GM18951 (cell line): ENCODE data around the gene ANP32B.
"Not testable (repeated sequence)": the region's sequence is repeated elsewhere in the genome, so short reads cannot be mapped to it uniquely, and the experiment has no call there.

ENCODE experiments used
- POLR2A ChIP-seq: IDR thresholded peaks from 4 replicates; pipeline ENCODE4 v1.6.1; 2011; ENCODE audit warnings: mild to moderate bottlenecking; ENCODE audit not compliant: insufficient read length, insufficient read depth; ENCODE audit errors: extremely low read depth
- in situ Hi-C: fragments of 300-500 bp; cut with MboI; formaldehyde crosslinking; loops from one replicate; pipeline ENCODE4 v1.12.0; 2022; ENCODE audit warnings: low sequenced_read_pairs, mixed read lengths, inconsistent platforms; ENCODE audit not compliant: unreplicated experiment

ANP32B gene

DNA sequence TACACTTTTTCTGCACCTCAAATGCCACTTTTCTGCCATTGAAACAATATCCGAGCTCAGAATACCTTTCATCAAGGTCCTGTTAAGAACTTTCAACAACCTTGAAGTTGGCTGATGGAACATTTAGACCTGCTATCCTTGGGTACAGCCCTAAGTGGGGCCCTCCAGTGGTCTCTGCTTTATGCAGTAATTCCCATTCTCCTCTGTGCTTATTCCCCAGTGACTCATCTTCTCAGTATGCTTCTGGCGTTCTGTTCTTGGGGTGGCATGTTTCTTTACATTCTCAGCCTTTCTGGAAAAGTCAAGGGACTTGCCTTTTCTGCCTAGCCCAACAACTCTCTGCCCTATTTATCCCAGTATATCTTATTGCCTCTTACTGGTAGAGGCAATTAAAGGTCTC lies 7.1 kb downstream of the ANP32B start:
- TF ChIP-seq POLR2A, result no peak
- in situ Hi-C loops, result no loop called here

GRCh38 chr9:97991818-97992217 lies 8.7 kb downstream of the ANP32B start:
- TF ChIP-seq POLR2A, result no peak
- in situ Hi-C loops, result no loop called here

DNA sequence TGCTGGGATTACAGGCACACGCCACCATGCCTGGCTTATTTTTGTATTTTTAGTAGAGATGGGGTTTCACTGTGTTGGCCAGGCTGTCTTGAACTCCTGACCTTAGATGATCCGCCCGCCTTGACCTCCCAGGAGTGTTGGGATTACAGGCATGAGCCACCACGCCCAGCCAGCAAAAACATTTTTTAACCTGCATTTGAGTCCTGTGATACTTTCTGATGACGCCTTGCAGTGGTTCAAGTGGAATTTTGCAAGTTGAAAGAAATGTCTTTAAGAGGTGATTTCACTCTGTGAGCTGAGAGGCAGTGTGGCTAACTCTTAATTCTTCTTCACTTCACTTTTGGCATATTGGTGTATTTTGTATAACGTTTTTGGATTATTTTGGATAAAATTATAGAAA lies 9.1 kb downstream of the ANP32B start:
- in situ Hi-C loops, result no loop called here

GRCh38 chr9:97993000-97993399 lies 9.9 kb downstream of the ANP32B start:
- TF ChIP-seq POLR2A, result no peak
- in situ Hi-C loops, result no loop called here

More for the DNA sequence above, 9.1 kb downstream of the ANP32B start:
- TF ChIP-seq POLR2A, result no peak

DNA sequence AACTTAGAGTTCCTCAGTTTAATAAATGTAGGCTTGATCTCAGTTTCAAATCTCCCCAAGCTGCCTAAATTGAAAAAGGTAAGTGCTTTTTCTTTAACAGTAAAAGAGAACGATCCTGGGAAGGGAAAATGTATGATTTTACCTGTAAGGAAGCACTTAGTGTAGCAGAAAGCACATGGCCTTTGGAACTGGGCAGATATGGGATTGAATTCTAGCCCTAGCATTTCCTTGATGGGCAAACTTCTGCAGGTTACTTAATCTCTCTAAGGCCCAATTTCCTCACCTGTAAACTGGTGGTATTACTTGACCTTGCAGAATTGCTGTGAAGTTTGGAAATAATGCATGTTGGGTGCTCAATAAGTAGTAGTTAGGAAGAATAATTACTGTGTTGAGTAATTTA lies 11.6 kb downstream of the ANP32B start:
- TF ChIP-seq POLR2A, result no peak

DNA sequence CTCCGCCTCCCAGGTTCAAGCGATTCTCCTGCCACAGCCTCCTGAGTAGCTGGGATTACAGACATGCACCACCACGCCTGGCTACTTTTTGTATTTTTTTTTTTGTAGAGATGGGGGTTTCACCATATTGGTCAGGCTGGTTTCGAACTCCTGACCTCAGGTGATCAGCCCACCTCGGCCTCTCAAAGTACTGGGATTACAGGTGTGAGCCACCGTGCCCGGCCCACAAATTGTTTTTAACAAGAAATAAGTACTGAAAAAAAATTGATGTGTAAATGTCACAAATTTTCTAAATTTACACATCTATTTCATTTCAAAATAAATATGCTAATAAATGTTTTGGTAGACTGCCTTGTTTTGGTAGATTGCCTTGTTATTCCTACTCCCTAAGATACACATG lies 13.5 kb downstream of the ANP32B start:
- in situ Hi-C loops, result not testable (repeated sequence)

More for the DNA sequence above, 11.6 kb downstream of the ANP32B start:
- in situ Hi-C loops, result no loop called here

- in situ Hi-C loops, result no loop called here
- TF ChIP-seq POLR2A, result no peak
Observed at GRCh38 chr9:97997330-97998276, 14.5 kb downstream of the ANP32B start.

DNA sequence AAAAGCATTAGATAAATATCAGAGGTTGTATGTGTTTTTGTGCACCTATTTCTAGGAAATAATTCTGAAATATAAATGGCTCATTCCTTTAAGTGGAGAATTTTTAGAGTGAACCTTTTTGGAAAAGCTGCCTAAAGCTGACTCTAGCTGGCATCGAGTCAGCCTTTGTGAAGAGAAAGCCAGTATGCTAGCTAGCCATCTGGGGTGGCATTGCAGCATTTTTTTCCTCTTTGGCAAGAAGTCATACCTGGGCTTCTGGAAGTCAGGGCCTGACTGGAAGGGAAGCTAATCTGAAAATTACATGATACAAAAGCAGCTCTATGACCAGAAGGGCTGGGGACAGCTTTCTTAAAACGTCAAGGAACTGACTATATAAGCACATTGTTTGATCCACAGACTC lies 19.7 kb downstream of the ANP32B start:
- TF ChIP-seq POLR2A, result no peak
- in situ Hi-C loops, result no loop called here

DNA sequence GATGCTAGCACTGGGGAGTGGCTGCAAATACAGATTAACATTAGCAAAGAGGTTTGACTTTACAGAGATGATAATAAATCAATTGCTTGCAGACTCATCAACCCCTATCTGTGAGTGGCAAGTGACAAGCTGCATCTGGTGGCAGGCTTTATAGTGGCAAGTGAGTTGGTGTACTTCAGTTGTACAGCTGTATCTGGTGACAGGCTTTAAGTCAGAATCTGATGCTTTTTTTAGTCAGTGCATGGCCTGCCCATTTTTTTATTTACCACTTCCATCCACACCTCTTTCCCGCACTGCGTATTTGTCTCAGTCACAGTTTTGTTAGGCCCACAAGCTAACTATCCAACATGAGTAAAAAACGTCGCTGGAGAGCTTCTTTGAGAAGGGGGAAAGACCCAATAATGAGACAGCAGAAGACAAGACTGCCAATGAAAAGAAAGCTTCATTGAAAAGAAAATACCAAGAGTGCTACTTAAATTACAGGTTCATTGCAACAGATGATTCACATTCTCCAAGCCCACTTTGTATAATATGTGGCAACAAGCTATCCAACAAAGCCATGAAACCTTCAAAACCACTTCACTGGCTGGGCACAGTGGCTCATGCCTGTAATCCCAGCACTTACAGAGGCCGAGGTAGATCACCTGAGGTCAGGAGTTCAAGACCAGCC lies 23.1 kb downstream of the ANP32B start:
- in situ Hi-C loops, result no loop called here
- no peak for TF ChIP-seq POLR2A

- in situ Hi-C loops, result no loop called here
- no peak for TF ChIP-seq POLR2A
Observed at GRCh38 chr9:98007251-98007928, 24.2 kb downstream of the ANP32B start.

GRCh38 chr9:98008764-98009163 lies 25.6 kb downstream of the ANP32B start:
- no peak for TF ChIP-seq POLR2A
- in situ Hi-C loops, result no loop called here

DNA sequence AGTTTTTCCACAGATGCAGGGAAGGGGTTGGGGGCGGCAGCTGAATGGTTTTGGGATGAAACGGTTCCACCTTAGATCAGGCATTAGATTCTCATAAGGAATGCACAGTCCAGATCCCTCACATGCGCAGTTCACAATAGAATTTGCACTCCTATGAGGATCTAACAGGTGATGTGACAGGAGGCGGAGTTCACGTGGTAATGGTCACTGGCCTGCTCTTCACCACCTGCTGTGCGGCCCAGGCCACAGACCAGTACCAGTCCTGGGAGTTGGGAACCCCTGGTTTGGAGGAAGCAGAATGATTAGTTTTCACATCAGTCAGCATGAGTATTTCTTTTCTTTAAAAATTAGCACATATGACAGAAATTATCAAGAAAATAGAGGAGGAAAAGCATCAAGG lies 26.3 kb downstream of the ANP32B start:
- in situ Hi-C loops, result no loop called here
- TF ChIP-seq POLR2A, result no peak

DNA sequence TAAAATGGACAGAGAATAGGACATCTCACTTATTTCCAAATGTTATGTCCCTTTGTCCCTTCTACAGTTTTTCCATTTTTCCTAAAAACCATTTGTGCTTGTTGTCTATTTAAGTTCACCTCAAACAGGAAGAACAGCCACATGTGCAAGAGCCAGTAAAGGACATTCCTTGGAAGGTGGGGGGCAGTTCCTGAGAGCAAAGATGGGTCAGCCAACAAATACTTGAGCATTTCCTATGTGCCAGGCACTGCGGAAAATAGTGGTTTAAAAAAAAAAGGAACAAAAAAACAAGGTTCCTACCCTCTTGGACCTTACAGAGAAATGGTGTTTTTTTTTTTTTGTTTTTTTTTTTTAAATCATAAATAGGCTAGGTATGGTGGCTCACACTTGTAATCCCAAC lies 26.8 kb downstream of the ANP32B start:
- TF ChIP-seq POLR2A, result no peak
- in situ Hi-C loops, result no loop called here

DNA sequence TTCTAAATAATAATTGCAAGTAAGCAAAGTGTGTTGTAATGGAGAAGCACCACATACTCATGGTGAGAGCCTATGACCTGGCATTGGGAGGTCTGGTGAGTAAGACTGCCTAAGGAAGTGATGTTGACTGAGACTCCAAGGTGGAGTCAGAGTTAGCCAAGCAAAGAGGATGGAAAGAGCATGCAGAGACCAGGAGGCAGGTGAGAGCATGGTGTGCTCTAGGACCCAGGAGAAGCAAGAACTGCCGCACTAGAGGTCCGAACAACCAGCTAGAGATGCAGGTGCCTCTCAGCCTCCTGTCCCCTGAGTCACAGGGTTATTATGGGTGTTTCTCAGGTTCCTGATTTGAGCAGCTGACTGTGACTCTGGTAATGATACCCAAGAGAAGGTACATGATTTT lies 27.3 kb downstream of the ANP32B start:
- TF ChIP-seq POLR2A, result no peak
- in situ Hi-C loops, result no loop called here

- in situ Hi-C loops, result no loop called here
- no peak for TF ChIP-seq POLR2A
Observed at GRCh38 chr9:98011122-98011521, 28.0 kb downstream of the ANP32B start.
